GM12864 (cell line): ENCODE measurements around the gene SRGAP3.
A peak's percentile ranks its signal among the peaks of the same experiment; 100 is the strongest.

Source experiments
- DNase-seq: peaks from one replicate; pipeline ENCODE4 v3.0.0-alpha.2; 2011; ENCODE audit warnings: low read depth
- H3K4me3 ChIP-seq: 2 replicates; pipeline ENCODE4 v1.5.1; 2011; ENCODE audit warnings: mild to moderate bottlenecking, low read depth, low read length, control low read depth
- CTCF ChIP-seq: IDR thresholded peaks from 2 replicates; pipeline ENCODE4 v1.5.1; 2011; ENCODE audit warnings: low read depth, mild to moderate bottlenecking, moderate library complexity, low read length, control low read depth, inconsistent platforms; ENCODE audit errors: missing control alignments

SRGAP3 gene

GRCh38 chr3:8990266-8991215, 258.9 kb downstream of the SRGAP3 start:
- TF ChIP-seq CTCF, result no peak
- H3K4me3 ChIP-seq, result no peak overlapping the region
- no peak for DNase-seq

GRCh38 chr3:8988791-8989558, 260.5 kb downstream of the SRGAP3 start:
- no peak for DNase-seq
- no peak for TF ChIP-seq CTCF
- no peak overlapping the region for H3K4me3 ChIP-seq

GRCh38 chr3:8988384-8988655, 261.1 kb downstream of the SRGAP3 start:
- TF ChIP-seq CTCF, result no peak
- no peak for DNase-seq
- no peak overlapping the region for H3K4me3 ChIP-seq

GRCh38 chr3:8987645-8988383, 261.6 kb downstream of the SRGAP3 start:
- H3K4me3 ChIP-seq, result no peak overlapping the region
- DNase-seq, result peak; percentile 8
- TF ChIP-seq CTCF, result peak; percentile 86

- TF ChIP-seq CTCF, result no peak
- no peak overlapping the region for H3K4me3 ChIP-seq
- DNase-seq, result no peak
These were observed 262.2 kb downstream of the SRGAP3 start for GRCh38 chr3:8987226-8987625.

- H3K4me3 ChIP-seq, result no peak overlapping the region
- no peak for TF ChIP-seq CTCF
These were observed 262.7 kb downstream of the SRGAP3 start for GRCh38 chr3:8986741-8987140.

More at GRCh38 chr3:8986741-8987140, 262.7 kb downstream of the SRGAP3 start:
- no peak for DNase-seq
